ENCODE results near the gene ZIM2.
A peak's percentile ranks its signal among the peaks of the same experiment; 100 is the strongest.
"Not testable (repeated sequence)": the region's sequence is repeated elsewhere in the genome, so short reads cannot be mapped to it uniquely, and the experiment has no call there.

Gene ZIM2

GRCh38 chr19:56840451-56841192 is at the start of gene ZIM2, which contains the start of gene PEG3:
TSS of gene ZIM2 (minus strand) at chr19:56840726. CDS start at chr19:56824277, 16,449 bp downstream.
TSS of gene PEG3 (minus strand) at chr19:56840726. CDS start at chr19:56824655, 16,071 bp downstream.
- DNase-seq = peak; percentile 5 to 90 (median 74)

DNA sequence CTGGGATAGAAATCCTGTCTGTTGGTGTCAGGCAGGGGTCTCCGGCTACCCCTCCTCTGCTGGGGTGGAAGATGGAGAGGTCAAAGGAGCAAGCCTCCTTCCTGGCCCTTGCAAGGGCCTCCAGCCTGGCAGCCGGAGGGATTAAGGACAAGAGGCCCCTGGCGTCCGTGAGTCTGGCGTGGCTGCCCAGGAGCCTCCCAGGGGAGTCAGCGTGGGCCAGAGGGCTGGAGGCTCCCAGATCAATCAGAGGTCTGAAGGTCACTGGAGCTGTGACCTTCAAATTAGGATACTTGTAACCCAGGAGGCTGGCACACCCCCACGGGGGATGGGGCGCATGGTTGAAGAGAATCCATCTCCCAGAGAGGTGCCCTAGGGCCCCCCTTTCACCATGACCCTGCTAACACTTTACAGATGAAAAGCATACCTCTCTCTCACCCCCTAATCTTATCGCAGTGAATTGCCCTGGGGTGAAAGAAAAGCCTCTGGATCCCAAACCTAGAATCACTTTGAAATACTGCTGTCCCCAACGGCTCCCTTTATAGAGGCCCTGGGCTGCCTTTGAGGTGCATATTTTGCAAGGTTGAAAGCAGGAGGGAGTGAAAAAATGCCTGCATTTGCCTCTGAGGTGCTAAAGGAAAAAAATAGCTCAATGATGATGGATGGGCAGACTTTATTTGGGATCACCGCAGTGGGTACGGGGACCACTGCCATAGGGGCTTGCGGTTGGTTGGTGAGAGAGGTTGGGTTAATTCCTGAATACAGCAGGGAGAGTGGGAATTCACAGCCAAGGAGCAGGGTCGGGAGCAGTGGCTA is 44.9 kb upstream of the ZIM2 start:
- no peak for DNase-seq

GRCh38 chr19:56884441-56884840 is 43.9 kb upstream of the ZIM2 start:
- no peak for DNase-seq

DNA sequence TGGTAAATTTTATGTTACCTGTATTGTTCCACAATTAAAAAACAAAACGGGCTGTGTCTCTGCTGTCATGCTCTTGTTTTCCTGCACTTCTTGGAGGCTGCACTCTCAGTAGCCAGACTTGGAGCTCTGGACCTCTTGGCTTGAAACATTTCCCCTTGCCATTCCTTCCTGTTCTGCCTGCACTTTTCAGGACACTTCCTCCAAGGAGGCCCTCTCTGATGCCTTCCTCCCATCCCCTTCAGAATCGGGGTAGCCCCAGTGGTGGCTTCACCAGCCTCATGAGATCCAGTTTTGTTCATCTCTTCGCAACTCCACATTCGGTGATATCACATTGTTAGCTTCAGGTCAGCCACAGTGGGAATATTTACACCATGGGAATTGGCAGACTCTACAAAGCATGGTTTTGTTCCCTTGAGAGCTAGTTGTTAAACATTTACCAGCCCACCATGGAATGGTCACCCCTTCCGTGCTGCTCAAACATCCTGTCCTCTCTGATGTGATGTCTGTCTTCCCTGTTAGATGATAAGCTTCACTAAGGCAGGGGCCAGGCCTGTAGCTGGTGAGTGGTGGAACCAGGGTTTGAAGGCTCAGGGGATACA is 40.2 kb upstream of the ZIM2 start:
- DNase-seq = no peak

DNA sequence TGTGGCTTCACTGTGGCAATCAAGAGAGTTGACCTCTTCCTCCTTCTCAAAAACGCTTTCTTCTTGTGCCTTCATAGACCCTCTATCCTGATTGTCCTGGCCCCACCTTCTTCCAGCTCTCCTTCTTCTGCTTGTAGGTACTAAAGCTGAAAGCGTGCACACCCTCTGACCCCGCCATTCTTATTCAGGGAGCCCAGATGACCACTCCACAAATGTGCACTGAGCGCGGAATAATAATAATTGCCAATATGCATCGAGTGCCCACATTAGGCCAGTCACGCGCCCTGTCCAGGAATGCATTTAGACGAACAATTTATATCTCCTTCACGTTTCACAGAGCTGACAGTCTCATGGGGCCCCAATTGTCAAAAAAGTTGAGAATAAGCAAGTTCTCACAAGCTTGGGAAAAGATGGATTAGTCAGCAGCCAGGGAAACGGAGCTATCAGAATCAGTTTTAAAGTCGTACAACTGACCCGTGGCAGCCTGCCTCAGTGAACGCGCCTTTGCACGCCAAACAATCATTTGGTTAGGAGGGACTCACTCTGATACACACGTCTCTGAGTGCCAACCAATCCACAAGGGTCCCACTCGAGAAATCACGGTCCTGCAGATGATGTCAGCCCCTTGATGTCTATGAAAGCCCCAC is 36.7 kb upstream of the ZIM2 start:
- DNase-seq = no peak

DNA sequence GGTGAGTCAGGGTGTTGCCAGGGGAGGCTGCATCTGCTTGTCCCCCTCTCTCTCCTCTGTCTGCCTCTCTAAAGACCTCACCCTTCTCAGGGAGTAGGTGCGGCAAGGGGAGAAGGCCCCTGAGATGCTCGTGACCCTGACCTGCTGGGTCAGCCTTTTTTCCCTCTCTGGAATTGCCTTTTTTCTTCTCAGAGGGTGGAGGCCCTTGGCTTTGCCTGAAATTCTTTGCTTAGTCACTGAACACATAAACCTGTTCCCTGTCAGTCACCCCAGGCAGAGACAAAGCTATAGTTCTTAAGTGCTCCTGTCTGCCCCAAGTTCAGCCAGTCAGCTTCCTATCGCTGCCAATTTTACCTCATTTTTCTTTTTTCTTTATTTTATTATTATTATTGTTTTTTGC is 35.2 kb upstream of the ZIM2 start:
- DNase-seq = no peak

GRCh38 chr19:56874530-56874929 is 34.0 kb upstream of the ZIM2 start:
- no peak for DNase-seq

- no peak for DNase-seq
Observed at GRCh38 chr19:56873493-56873892, 33.0 kb upstream of the ZIM2 start.

- no peak for DNase-seq
Observed at GRCh38 chr19:56869886-56870285, 29.4 kb upstream of the ZIM2 start.

GRCh38 chr19:56868446-56868845 is 27.9 kb upstream of the ZIM2 start:
- DNase-seq = no peak

GRCh38 chr19:56866538-56866937 is 26.0 kb upstream of the ZIM2 start:
- peak in 30 of 51 donors; percentile 1 to 73 (median 35) for DNase-seq

- no peak for DNase-seq
Observed at GRCh38 chr19:56864443-56865125, 24.1 kb upstream of the ZIM2 start.

GRCh38 chr19:56862741-56863140 is 22.2 kb upstream of the ZIM2 start:
- DNase-seq = no peak

DNA sequence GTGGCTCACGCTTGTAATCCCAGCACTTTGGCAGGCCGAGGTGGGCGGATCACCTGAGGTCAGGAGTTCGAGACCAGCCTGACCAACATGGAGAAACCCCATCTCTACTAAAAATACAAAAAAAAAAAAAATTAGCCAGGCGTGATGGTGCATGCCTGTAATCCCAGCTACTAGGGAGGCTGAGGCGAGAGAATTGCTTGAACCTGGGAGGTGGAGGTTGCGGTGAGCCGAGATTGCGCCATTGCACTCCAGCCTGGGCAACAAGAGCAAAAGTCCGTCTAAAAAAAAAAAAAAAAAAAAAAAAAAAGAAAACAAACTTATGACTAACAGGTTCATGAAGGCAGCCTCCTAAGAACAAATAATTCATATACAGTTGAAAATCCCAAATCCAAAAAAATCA is 19.9 kb upstream of the ZIM2 start:
- DNase-seq = not testable (repeated sequence)

DNA sequence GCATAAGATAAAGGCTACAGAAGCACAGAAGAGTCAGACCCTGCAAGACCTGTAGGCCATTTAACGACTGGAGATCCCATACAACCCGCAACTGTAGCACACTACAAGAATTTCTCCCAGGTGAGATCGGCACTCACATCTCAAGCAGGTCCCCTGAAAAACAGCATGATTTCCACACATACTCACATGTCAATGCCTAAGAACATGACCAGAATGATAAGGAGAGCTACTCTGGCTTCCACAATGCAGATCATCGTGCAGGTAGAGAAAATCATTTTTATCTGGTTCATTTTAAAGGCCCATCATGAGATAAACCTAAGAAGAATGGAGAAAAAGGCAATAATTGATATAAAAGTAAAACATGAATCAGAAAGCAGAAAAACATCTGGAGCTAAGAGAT is 17.5 kb upstream of the ZIM2 start:
- no peak for DNase-seq

- DNase-seq = no peak
Observed at GRCh38 chr19:56856822-56857221, 16.3 kb upstream of the ZIM2 start.

DNA sequence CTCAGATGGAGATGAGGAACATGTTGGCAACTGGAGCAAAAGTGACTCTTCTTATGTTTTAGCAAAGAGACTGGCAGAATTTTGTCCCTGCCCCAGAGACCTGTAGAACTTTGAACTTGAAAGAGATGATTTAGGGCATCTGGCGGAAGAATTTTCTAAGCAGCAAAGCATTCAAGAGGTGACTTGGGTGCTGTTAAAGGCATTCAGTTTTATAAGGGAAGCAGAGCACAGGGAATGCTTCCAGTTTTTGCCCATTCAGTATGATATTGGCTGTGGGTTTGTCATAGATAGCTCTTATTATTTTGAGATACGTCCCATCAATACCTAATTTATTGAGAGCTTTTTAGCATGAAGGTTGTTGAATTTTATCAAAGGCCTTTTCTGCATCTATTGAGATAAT is 11.8 kb upstream of the ZIM2 start:
- not testable (repeated sequence) for DNase-seq

DNA sequence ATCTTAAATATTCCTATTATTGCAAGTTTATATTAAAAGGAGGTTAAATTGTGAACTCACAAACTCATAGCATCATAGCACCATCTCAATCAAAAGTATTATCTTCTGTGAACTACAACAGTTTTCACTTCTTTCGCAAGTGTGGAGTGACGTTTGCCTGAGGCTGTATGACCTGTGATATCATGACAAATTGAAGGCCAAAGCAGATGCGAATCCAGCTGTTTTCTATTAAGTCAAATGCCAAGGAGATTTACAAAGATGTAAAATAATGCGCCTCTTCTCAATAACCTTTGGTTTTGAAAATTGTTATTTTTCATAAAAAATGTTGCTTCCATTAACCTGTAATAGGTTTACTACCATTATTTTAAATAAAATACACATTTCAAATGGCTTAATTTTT is 7.6 kb upstream of the ZIM2 start:
- DNase-seq = no peak

GRCh38 chr19:56842412-56842811 is 1.9 kb upstream of the ZIM2 start:
- DNase-seq = no peak

DNA sequence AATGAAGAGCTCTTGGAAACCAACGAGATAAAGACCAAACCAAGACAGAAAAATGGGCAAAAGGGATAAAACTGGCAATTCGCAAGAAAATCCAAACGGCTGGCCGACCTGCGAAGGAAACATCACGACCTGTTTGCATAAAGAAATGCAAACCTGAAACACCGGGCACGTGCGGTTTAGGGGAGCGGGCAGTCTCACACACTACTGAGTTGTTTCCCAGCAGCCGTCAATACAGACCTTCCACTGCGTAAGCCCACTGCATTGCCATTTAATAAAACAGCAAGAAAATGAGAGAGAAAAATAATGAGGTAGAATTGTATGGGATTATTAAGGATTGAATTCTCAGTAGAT is 642 bp upstream of the ZIM2 start:
- DNase-seq = no peak

Data from hypothalamus (tissue), 51 donors.